DOHH2 (cell line): Measurements from ENCODE around the gene PTPRK.

ENCODE experiments used
- EZH2phosphoT487 ChIP-seq: fragments of 200-600 bp; sonication (generic); IDR thresholded peaks from 2 replicates; pipeline ENCODE4 v1.6.1; 2017; ENCODE audit warnings: borderline replicate concordance, mild to moderate bottlenecking, antibody characterized with exemption, low read length, moderate library complexity, mixed read lengths
- TF ChIP-seq, protein P1 (sequence below): fragments of 200-600 bp; sonication (generic); IDR thresholded peaks from one replicate; pipeline ENCODE4 v1.5.1; 2014; ENCODE audit warnings: antibody characterized with exemption, mild to moderate bottlenecking, low read depth, low read length; ENCODE audit not compliant: poor library complexity, severe bottlenecking

DNA sequence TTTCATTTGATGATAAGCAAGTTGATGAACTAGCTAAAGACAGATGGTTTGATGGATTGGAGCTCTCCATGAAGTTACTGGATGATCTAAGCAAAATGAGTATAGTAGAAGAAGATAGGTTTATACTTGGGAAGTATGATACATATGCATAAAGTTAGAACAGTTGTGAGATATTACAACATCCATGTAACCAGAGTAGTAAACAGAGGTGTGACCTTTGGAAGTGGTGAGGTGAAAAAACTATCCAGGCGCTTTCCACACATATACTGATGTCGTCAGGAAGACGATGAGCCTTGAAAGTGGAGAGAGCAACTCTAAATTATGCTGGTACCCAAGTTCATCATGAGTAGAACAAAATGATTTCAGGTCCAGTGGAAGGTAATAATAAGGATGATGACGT is 271.0 kb downstream of the PTPRK start:
- TF ChIP-seq, protein P1, sequence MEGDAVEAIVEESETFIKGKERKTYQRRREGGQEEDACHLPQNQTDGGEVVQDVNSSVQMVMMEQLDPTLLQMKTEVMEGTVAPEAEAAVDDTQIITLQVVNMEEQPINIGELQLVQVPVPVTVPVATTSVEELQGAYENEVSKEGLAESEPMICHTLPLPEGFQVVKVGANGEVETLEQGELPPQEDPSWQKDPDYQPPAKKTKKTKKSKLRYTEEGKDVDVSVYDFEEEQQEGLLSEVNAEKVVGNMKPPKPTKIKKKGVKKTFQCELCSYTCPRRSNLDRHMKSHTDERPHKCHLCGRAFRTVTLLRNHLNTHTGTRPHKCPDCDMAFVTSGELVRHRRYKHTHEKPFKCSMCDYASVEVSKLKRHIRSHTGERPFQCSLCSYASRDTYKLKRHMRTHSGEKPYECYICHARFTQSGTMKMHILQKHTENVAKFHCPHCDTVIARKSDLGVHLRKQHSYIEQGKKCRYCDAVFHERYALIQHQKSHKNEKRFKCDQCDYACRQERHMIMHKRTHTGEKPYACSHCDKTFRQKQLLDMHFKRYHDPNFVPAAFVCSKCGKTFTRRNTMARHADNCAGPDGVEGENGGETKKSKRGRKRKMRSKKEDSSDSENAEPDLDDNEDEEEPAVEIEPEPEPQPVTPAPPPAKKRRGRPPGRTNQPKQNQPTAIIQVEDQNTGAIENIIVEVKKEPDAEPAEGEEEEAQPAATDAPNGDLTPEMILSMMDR: no peak
- no peak for TF ChIP-seq EZH2phosphoT487
